ENCODE results near the gene PTK6.

DNA sequence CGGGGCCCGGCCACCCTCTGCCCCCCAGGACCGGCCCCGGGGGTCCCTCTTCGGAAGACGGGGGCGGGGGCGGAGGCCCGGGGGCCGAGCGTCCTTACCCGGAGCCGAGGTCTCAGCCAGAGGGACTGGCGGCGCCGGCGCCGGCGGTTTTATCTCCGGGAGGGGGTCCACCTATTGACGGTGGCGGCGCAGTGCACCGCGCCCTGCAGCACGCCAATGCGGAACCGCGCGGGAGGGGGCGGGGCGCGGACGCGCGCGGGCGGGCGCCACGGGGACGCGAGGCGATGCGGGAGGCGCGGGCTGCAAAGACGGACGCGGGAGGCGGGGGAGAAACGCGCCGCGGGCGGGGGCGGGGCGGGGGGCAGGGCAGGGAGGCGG, 38.2 kb downstream of the PTK6 start, which contains the start of gene EEF1A2:
- TF ChIP-seq, protein P1, sequence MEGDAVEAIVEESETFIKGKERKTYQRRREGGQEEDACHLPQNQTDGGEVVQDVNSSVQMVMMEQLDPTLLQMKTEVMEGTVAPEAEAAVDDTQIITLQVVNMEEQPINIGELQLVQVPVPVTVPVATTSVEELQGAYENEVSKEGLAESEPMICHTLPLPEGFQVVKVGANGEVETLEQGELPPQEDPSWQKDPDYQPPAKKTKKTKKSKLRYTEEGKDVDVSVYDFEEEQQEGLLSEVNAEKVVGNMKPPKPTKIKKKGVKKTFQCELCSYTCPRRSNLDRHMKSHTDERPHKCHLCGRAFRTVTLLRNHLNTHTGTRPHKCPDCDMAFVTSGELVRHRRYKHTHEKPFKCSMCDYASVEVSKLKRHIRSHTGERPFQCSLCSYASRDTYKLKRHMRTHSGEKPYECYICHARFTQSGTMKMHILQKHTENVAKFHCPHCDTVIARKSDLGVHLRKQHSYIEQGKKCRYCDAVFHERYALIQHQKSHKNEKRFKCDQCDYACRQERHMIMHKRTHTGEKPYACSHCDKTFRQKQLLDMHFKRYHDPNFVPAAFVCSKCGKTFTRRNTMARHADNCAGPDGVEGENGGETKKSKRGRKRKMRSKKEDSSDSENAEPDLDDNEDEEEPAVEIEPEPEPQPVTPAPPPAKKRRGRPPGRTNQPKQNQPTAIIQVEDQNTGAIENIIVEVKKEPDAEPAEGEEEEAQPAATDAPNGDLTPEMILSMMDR (IDR thresholded peaks at IDR 0.05): no peak
- no peak for TF ChIP-seq POLR2A (IDR thresholded peaks at IDR 0.05)
